GM12874 (cell line): ENCODE measurements around the gene SCFD2.

Source experiments
- TF ChIP-seq, protein P1 (sequence below): IDR thresholded peaks from 2 replicates; pipeline ENCODE4 v1.5.1; 2011; ENCODE audit warnings: low read depth, mild to moderate bottlenecking, control low read depth, low read length, moderate library complexity; ENCODE audit not compliant: insufficient read depth

SCFD2 gene

DNA sequence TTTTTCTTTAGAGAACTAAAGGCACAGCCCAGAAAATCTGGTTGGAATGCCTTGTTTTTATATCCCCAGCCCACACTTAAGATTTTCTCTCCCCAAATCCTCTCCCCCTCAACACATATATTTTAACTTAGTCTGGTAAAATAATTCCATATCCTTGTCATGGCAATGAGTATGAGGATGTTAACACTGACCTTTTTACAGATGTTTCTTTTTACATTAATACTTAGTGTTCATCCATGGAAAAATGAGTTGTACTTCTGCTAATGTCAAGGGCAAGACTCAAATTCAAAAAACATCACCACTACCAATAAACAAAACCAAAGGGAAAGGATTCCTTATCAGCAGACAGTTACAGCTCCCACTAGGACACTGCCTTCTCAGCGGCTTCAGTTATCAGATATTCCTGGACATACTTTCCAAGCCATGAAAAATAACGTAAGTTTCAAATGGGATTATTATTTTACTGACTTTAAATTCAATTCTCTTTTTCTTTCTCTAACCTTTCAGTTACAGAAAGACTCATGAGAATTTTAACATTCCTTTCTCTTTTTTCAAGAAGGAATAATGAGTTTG is 420.4 kb downstream of the SCFD2 start:
- TF ChIP-seq, protein P1, sequence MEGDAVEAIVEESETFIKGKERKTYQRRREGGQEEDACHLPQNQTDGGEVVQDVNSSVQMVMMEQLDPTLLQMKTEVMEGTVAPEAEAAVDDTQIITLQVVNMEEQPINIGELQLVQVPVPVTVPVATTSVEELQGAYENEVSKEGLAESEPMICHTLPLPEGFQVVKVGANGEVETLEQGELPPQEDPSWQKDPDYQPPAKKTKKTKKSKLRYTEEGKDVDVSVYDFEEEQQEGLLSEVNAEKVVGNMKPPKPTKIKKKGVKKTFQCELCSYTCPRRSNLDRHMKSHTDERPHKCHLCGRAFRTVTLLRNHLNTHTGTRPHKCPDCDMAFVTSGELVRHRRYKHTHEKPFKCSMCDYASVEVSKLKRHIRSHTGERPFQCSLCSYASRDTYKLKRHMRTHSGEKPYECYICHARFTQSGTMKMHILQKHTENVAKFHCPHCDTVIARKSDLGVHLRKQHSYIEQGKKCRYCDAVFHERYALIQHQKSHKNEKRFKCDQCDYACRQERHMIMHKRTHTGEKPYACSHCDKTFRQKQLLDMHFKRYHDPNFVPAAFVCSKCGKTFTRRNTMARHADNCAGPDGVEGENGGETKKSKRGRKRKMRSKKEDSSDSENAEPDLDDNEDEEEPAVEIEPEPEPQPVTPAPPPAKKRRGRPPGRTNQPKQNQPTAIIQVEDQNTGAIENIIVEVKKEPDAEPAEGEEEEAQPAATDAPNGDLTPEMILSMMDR: no peak

DNA sequence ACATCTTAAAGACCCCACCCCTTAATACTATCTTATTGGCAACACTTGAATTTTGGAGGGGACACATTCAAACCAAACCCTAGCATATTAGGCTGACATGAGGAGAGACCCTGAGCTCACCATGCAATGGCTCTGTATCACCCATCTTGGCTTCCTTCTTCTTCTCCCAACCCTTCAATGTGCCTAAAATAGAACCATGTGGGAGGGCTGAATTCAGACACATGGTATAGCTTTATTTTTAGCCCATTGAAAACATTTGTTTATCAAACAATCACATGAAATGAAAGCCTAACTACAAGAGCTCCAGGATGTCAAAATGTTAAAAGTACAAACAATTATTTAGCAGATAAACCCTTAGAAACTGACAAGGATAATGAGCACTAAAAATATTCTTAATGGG is 422.2 kb downstream of the SCFD2 start:
- TF ChIP-seq, protein P1: no peak

DNA sequence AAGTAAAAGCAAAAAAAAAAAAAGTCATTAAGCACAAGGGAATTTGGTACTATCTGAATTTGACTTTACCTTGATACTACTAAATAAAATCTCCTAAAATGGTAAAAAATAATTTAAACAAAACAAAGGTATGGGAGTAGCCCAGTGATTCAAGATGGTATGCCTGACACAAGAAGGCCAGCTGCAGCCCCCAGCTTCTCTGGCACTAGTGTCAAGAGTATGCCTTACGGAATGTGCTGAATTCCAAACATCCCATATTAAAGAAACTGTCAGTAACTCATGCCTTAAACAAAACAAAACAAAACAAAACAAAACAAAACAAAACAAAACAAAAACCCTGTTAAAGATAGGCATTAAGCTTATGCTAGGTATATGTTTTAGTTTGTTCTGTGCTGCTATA is 422.9 kb downstream of the SCFD2 start:
- TF ChIP-seq, protein P1: no peak

DNA sequence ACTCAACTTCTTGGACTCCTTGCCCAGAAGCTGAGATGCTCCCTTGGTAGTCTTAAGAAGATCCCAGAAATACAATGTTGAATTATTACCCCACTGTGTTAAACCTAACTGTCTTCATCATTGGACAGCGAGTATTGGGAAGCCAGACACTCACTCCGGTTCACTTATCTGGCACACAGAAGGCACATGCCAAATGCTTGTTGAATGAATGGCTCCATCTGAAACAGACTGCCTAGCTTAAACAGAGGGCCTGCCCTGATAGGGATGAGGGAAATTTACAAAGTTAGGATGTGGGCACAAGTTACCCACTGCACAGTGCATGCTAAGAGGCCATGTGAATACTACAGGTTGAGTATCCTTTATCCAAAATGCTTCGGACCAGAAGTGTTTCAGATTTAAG is 424.4 kb downstream of the SCFD2 start:
- TF ChIP-seq, protein P1: no peak

GRCh38 chr4:52939739-52940138 is 426.1 kb downstream of the SCFD2 start:
- TF ChIP-seq, protein P1: no peak

- TF ChIP-seq, protein P1: no peak
Observed at GRCh38 chr4:52939325-52939724, 426.5 kb downstream of the SCFD2 start.

DNA sequence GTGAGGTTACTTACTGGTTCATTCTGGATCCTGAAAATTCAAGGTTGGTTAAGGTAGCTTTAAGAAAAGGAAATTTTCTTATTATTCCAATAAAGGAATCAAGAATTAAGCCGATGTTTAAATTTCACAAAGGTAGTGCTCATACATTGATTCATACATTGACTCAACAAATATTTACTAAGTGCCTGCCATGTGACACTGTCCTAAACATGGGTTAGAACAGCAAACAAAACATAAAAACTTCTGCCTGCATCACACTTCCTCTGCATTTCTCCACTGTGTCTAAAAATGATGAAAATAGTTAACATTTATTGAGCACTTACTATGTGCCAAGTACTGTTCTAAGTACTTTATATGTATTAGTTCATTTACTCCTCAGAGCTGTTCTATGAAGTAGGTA is 428.0 kb downstream of the SCFD2 start:
- TF ChIP-seq, protein P1: no peak
